ENCODE data around the gene OR51B4.

Gene OR51B4, protein sequence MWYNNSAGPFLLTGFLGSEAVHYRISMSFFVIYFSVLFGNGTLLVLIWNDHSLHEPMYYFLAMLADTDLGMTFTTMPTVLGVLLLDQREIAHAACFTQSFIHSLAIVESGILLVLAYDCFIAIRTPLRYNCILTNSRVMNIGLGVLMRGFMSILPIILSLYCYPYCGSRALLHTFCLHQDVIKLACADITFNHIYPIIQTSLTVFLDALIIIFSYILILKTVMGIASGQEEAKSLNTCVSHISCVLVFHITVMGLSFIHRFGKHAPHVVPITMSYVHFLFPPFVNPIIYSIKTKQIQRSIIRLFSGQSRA

GRCh38 chr11:5301846-5302245, at the start of gene OR51B4:
OR51B4 (minus strand) TSS chr11:5301946; CDS start chr11:5301946, 0 bp downstream.
- Histone ChIP-seq H3K27me3 (ENCODE audit: insufficient read depth, poor library complexity, severe bottlenecking) (peaks cover 7% of the 10 kb centered on the region), H3K9me3 (ENCODE audit: severe bottlenecking) (no peaks in the 10 kb centered on the region), H3K27ac (ENCODE audit: poor library complexity, severe bottlenecking) (no peak within 1 kb of the TSS), H3K4me1 (ENCODE audit: insufficient read depth, poor library complexity, severe bottlenecking) (no peaks in the 10 kb centered on the region), H3K4me3 (ENCODE audit: severe bottlenecking) (no peak within 1 kb of the TSS), H3K36me3 (ENCODE audit: low read depth) (no peaks in the 10 kb centered on the region)
- TF ChIP-seq CTCF (IDR thresholded peaks at IDR 0.05; ENCODE audit: poor library complexity, severe bottlenecking) = no peak
- DNase-seq (ENCODE audit: low spot score) (no peak), ATAC-seq (ENCODE audit: low read depth) (no peak)

- TF ChIP-seq CTCF (IDR thresholded peaks at IDR 0.05; ENCODE audit: poor library complexity, severe bottlenecking) = no peak
- Histone ChIP-seq H3K4me1 (ENCODE audit: insufficient read depth, poor library complexity, severe bottlenecking) (no peaks in the 10 kb centered on the region), H3K9me3 (ENCODE audit: severe bottlenecking) (no peaks in the 10 kb centered on the region)
Observed at GRCh38 chr11:5351208-5351607, 49.5 kb upstream of the OR51B4 start, which contains the start of gene OR51B6. OR51B6 (plus strand) TSS chr11:5351508; CDS start chr11:5351508, 0 bp downstream.

GRCh38 chr11:5349550-5349949, 47.8 kb upstream of the OR51B4 start:
- no peaks in the 10 kb centered on the region for H3K9me3 ChIP-seq (ENCODE audit: severe bottlenecking)
- no peak for TF ChIP-seq CTCF (IDR thresholded peaks at IDR 0.05; ENCODE audit: poor library complexity, severe bottlenecking)
- no peak overlapping the region for H3K4me3 ChIP-seq (ENCODE audit: severe bottlenecking)
- no peaks in the 10 kb centered on the region for H3K4me1 ChIP-seq (ENCODE audit: insufficient read depth, poor library complexity, severe bottlenecking)
- H3K27me3 ChIP-seq (ENCODE audit: insufficient read depth, poor library complexity, severe bottlenecking) = no peaks in the 10 kb centered on the region
- DNase-seq (ENCODE audit: low spot score) = no peak
- no peaks in the 10 kb centered on the region for H3K36me3 ChIP-seq (ENCODE audit: low read depth)
- ATAC-seq (ENCODE audit: low read depth) = no peak
- H3K27ac ChIP-seq (ENCODE audit: poor library complexity, severe bottlenecking) = no peak overlapping the region

More at GRCh38 chr11:5351208-5351607, 49.5 kb upstream of the OR51B4 start, which contains the start of gene OR51B6:
- no peak within 1 kb of the TSS for H3K4me3 ChIP-seq (ENCODE audit: severe bottlenecking)
- H3K27ac ChIP-seq (ENCODE audit: poor library complexity, severe bottlenecking) = no peak within 1 kb of the TSS
- DNase-seq (ENCODE audit: low spot score) = no peak
- ATAC-seq (ENCODE audit: low read depth) = no peak
- no peaks in the 10 kb centered on the region for H3K27me3 ChIP-seq (ENCODE audit: insufficient read depth, poor library complexity, severe bottlenecking)
- H3K36me3 ChIP-seq (ENCODE audit: low read depth) = no peaks in the 10 kb centered on the region

DNA sequence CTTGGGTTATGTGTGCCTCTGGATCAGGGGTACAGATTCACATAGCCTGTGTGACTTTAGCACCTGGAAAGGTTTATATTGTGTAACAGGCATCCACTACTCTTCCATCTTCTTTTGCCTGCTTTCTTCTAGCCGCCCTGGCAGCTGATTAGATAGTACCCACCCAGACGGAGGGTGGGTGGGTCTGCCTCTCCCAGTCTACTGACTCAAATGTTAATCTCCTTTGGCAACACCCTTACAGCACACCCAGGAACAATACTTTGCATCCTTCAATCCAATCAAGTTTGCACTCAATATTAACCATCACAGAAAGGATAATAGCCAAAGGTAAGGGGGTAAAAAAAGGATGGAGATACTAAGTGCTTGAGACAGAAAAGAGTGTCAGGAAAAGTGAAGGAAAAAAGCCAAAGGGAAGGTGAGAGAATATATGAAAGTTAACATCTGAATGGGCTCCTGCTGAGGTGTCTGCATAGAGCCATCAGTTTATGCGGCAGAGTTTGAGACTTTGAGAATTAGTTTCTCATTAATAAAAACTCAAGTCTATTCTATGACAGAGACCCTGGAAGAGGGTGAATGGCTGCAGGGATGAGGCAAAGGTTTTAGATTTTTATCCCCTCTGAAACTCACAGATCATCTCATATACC, 46.9 kb upstream of the OR51B4 start:
- DNase-seq (ENCODE audit: low spot score) = no peak
- TF ChIP-seq CTCF (IDR thresholded peaks at IDR 0.05; ENCODE audit: poor library complexity, severe bottlenecking) = no peak
- H3K27ac ChIP-seq (ENCODE audit: poor library complexity, severe bottlenecking) = no peak overlapping the region
- no peaks in the 10 kb centered on the region for H3K4me1 ChIP-seq (ENCODE audit: insufficient read depth, poor library complexity, severe bottlenecking)
- H3K4me3 ChIP-seq (ENCODE audit: severe bottlenecking) = no peak overlapping the region
- no peaks in the 10 kb centered on the region for H3K27me3 ChIP-seq (ENCODE audit: insufficient read depth, poor library complexity, severe bottlenecking)
- H3K9me3 ChIP-seq (ENCODE audit: severe bottlenecking) = no peaks in the 10 kb centered on the region
- H3K36me3 ChIP-seq (ENCODE audit: low read depth) = no peaks in the 10 kb centered on the region
- no peak for ATAC-seq (ENCODE audit: low read depth)

- no peak for TF ChIP-seq CTCF (IDR thresholded peaks at IDR 0.05; ENCODE audit: poor library complexity, severe bottlenecking)
- ATAC-seq (ENCODE audit: low read depth) = no peak
- no peaks in the 10 kb centered on the region for H3K9me3 ChIP-seq (ENCODE audit: severe bottlenecking)
- no peak overlapping the region for H3K27ac ChIP-seq (ENCODE audit: poor library complexity, severe bottlenecking)
- peaks cover 3% of the 10 kb centered on the region for H3K27me3 ChIP-seq (ENCODE audit: insufficient read depth, poor library complexity, severe bottlenecking)
- no peaks in the 10 kb centered on the region for H3K4me1 ChIP-seq (ENCODE audit: insufficient read depth, poor library complexity, severe bottlenecking)
- no peak overlapping the region for H3K4me3 ChIP-seq (ENCODE audit: severe bottlenecking)
- no peak for DNase-seq (ENCODE audit: low spot score)
- no peaks in the 10 kb centered on the region for H3K36me3 ChIP-seq (ENCODE audit: low read depth)
Observed at GRCh38 chr11:5345831-5346230, 44.1 kb upstream of the OR51B4 start.

Data from RWPE2 (cell line).